Stimulated activated CD4-positive, alpha-beta T cell treated with anti-CD3 and anti-CD28 coated beads, Interleukin-1b, Interleukin-23, amount 100 ng/mL, for 24 hours (primary cell): ENCODE results near the gene NTN5.
"Not testable (repeated sequence)": the region's sequence is repeated elsewhere in the genome, so short reads cannot be mapped to it uniquely, and the experiment has no call there.

Experiments used
- DNase-seq, 4 experiments: peaks; one replicate each; pipeline ENCODE4 v3.0.0-alpha.2; 2020; ENCODE audit warnings: low read depth in 4 of 4, low spot score in 1 of 4

NTN5 gene

GRCh38 chr19:48644839-48645619 lies 27.8 kb downstream of the NTN5 start:
- peak in 3 of 4 experiments; percentile 58 to 71 (median 62) for DNase-seq

- no peak for DNase-seq
Measured at GRCh38 chr19:48644355-48644754, 28.5 kb downstream of the NTN5 start.

GRCh38 chr19:48642862-48643261 lies 30.0 kb downstream of the NTN5 start:
- no peak for DNase-seq

- no peak for DNase-seq
Measured at GRCh38 chr19:48641850-48642249, 31.0 kb downstream of the NTN5 start.

- no peak for DNase-seq
Measured at GRCh38 chr19:48639483-48640375, 33.1 kb downstream of the NTN5 start.

GRCh38 chr19:48638831-48639381 lies 33.9 kb downstream of the NTN5 start:
- no peak for DNase-seq

- peak in 2 of 4 experiments; percentile 51 to 63 for DNase-seq
Measured at GRCh38 chr19:48637948-48638830, 34.6 kb downstream of the NTN5 start.

- DNase-seq, result peak; percentile 93 to 99 (median 98)
Measured at GRCh38 chr19:48637449-48637947, 35.3 kb downstream of the NTN5 start.

GRCh38 chr19:48636859-48637448 lies 35.9 kb downstream of the NTN5 start, which contains the start of gene DBP:
Gene DBP (minus strand): TSS chr19:48637379. CDS start chr19:48636994, 385 bp downstream.
- DNase-seq, result no peak

GRCh38 chr19:48635966-48636858 lies 36.6 kb downstream of the NTN5 start:
- no peak for DNase-seq

- peak in 3 of 4 experiments; percentile 62 to 76 (median 72) for DNase-seq
Measured at GRCh38 chr19:48635263-48635965, 37.4 kb downstream of the NTN5 start.

- peak; percentile 86 to 94 (median 90) for DNase-seq
Measured at GRCh38 chr19:48634424-48635262, 38.2 kb downstream of the NTN5 start.

GRCh38 chr19:48634036-48634342 lies 38.8 kb downstream of the NTN5 start:
- no peak for DNase-seq

GRCh38 chr19:48633148-48634035 lies 39.4 kb downstream of the NTN5 start:
- no peak for DNase-seq

GRCh38 chr19:48632692-48633147 lies 40.1 kb downstream of the NTN5 start:
- no peak for DNase-seq

- DNase-seq, result not testable (repeated sequence)
Measured at GRCh38 chr19:48632286-48632685, 40.5 kb downstream of the NTN5 start.

GRCh38 chr19:48631225-48631624 lies 41.6 kb downstream of the NTN5 start:
- DNase-seq, result no peak
